Measurements from ENCODE around the gene RBMS1.
A peak's percentile ranks its signal among the peaks of the same experiment; 100 is the strongest.
"Not testable (repeated sequence)": the region's sequence is repeated elsewhere in the genome, so short reads cannot be mapped to it uniquely, and the experiment has no call there.

The RBMS1 gene

DNA sequence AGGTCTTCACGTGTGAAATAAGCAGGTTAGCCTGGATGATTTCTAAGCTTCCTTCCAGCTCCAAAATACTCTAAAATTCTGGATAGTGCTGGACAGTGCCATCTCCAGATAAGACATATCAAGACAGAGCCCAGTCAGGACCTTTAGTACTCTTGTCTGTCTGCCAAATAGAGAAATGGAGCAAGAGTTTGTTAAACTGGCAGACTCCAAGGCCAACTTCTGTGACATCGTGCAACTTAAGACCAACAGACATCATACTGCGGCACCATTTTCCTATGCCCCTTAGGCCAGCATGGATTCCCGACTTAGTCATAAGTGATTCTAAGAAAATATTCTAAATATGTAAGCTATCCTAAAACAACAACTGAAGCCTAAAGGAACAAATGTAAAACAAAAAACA lies 118.6 kb downstream of the RBMS1 start:
- no peak for DNase-seq (ENCODE audit: low read depth, low spot score)
- H3K4me3 ChIP-seq (ENCODE audit: low read length), result no peak overlapping the region

DNA sequence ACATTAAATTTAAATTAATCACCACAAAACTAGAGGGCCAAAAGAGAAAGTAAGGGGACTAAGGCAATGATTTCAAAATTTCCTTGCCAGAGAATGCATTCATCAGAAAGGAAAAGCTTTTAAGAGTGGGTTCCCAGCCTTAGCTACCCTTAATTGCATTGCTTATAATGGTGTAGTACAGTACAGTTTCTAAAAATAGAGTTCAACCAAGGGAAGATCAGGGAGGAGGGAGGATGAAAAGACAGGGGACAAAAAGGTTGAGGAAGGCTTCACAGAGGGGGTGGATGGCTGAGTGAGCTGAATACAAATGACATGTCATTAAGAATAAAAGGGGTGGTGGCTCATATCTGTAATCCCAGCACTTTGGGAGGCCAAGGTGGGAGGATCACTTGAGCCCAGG lies 119.9 kb downstream of the RBMS1 start:
- no peak for DNase-seq (ENCODE audit: low read depth, low spot score)
- H3K4me3 ChIP-seq (ENCODE audit: low read length), result no peak overlapping the region

DNA sequence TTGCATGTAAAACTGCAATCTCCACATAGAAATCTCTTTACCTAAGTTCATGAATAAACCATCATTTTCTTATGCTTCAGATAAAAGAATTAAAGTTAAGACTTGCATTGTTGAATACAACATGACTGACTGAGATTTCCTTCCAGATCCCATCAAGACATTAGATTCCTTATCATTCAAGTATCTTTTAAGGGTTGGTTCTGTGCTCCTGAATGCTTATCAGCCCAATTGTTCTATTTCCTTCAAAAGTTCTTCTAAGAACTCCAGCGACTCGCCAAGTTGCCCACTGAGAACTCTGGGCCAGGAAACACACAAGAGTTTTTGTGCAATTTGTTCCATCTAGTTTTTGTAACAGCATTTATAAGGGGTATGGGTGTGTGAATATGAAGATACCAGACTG lies 120.3 kb downstream of the RBMS1 start:
- DNase-seq (ENCODE audit: low read depth, low spot score), result no peak
- no peak overlapping the region for H3K4me3 ChIP-seq (ENCODE audit: low read length)

DNA sequence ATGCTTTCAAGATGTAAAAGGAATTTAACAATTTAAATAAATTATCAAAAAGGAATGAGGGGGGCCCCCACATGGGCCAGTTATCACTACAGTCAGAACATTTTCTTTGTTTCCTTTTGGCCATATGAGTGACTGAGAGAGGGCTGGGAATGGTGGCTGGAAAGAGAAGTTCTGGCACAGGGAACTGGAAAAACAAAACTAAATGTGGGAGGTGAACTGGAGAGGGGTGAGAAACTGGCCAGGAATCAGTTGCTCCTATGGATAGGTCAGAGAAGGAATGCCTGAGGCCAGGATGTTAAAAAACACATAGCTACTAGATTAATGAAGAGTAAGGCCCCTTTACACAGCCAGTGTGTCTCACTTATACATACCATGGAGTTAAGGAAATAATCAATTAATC lies 121.0 kb downstream of the RBMS1 start:
- no peak for DNase-seq (ENCODE audit: low read depth, low spot score)
- H3K4me3 ChIP-seq (ENCODE audit: low read length), result no peak overlapping the region

DNA sequence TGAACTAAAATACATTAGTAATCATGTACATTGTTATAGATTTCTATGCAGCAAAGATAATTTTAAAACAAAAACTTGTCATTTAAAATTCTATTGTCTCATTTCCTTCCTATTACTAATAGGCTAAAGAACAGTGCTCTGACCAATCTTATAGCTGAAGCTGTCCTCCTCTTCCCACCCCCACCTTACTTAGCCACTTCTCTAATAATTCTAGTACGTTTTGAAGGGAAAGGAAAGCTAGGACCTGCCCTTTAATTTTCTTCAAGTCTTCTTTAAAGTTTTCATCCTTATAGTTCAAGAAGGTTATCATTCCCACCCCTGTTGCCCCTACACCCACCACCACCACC lies 121.6 kb downstream of the RBMS1 start:
- DNase-seq (ENCODE audit: low read depth, low spot score), result no peak
- no peak overlapping the region for H3K4me3 ChIP-seq (ENCODE audit: low read length)

DNA sequence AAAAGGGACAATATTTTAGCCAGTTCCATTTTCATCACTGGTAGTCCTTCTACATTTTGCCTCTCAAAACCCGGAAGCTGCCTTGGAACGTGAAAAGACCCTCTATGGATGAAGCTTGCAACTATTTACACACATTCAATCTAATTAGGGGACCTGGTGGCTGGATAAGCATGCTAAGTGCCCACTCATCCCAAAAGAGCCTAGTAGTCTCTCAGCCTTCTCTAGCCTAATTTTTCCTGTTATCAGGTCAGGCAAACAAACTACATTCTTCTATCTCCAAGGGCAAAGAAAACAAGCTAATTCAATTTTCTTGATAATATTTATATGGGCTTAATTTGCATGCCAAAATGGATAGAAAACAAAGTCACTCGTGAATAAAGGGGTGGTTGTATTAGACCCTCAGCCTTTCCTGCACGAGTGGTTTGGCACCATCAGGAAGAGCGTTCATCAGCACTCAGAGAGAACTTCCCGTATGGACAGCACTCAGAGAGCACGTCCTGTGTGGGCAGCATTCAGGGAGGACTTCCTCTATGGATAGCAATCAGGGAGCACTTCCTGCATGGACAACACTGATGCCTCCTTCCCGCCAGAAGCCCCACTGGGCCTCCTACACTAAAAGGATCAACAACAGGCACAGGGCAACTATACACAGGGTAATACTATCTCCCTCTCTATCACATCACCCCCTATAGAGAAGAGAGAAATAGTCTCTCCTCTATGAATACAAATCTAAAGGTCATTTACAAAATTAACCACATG lies 122.2 kb downstream of the RBMS1 start:
- no peak overlapping the region for H3K4me3 ChIP-seq (ENCODE audit: low read length)
- DNase-seq (ENCODE audit: low read depth, low spot score), result no peak

DNA sequence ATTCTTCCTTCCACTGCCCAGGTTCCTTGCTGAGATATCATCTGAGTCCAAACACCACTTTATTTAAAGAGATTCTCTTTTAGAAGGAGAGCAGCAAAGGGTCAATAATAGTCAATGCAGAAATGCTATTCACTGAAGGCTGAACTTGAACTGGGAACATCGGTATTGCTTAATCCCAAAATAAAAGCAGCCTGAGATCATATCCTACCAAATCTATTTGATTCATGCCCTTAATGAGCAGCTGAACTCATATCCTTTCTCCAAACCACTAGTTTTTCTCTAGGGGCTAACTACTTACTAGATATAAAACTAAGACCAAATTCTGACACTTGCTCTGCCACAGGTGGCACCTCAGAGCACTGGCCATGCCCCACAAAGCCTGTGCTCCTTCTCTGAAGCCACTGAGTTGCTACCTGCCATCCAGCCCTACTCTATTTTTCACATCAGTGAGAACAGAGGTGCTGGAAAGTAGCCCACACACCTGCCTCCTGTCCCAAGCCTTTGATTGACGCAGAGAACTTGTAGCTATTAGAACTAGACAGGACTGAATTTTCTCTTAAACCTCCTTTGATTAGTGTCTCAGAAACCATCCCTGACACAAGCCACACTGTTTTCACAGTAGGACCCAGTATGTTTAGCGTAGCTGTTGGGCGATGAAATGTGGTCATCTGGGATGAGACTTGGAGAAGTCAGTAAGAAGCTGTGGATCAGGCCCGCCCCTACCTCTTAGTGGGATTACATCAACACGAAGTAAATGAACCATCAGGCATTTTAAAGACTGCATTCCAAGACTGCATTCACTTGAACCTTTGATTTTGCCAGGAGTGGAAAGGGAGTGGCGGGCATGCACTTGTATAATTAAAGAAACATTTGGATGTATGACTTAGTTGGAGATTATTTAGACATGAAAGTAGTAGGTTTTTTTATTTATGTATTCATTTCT lies 124.3 kb downstream of the RBMS1 start:
- no peak overlapping the region for H3K4me3 ChIP-seq (ENCODE audit: low read length)
- no peak for DNase-seq (ENCODE audit: low read depth, low spot score)

DNA sequence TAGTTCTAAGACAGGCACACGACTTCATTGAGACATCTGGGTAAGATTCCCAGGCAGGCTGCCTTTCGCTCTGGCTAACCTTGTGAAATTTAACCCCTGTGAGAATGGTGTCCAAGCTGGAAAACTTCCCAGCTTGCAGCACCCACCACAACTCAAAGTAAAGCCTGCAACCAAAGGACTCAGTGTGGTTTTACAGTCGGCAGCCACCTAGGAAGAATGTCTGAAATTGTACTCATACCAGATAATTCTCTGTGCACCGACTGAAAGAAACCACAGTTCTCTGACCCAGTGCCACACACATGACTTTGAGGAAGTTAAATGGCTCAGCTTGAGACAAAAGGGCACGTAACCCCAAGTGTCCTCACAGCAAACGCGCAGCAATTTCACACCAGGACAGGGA lies 125.7 kb downstream of the RBMS1 start:
- peak; percentile 17 for DNase-seq (ENCODE audit: low read depth, low spot score)

DNA sequence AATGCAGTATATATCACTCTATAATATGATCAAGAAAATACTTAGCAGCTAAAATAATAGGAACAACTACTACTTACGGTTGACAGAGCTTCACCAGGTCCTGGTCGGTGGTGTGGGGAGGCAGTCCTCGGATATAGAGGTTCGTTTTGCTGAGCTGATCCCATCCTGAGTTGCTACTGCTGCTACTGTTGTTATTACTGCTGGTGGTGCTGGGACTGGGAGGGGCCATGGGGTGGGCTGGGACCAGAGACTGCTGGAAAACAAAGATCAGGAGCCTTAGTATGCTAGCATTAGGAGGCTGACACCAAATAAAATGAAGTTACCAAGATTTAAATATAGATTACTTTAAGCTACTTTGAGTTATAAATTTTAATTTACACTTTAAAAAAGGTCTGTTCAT lies 126.5 kb downstream of the RBMS1 start:
- not testable (repeated sequence) for DNase-seq (ENCODE audit: low read depth, low spot score); H3K4me3 ChIP-seq (ENCODE audit: low read length)

More for the DNA sequence above, 125.7 kb downstream of the RBMS1 start:
- no peak overlapping the region for H3K4me3 ChIP-seq (ENCODE audit: low read length)

DNA sequence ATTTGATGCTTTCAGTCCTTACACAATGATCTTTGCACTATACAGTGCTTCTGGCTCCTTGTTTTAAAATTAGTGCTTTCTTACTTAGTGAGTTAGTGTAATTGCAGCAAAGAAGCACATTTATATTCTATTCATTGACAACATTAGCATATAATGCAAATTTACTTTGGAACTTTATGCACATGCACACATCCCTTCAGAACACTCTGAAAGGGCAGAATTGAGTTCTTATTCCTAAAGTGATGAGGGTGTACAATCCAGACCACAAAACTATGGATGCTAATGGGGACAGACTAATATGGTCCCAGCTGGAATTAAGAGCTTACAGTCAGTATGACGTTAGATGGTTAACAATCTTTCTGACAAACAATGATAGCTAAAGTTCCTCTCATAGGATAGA lies 127.1 kb downstream of the RBMS1 start:
- no peak for DNase-seq (ENCODE audit: low read depth, low spot score)

DNA sequence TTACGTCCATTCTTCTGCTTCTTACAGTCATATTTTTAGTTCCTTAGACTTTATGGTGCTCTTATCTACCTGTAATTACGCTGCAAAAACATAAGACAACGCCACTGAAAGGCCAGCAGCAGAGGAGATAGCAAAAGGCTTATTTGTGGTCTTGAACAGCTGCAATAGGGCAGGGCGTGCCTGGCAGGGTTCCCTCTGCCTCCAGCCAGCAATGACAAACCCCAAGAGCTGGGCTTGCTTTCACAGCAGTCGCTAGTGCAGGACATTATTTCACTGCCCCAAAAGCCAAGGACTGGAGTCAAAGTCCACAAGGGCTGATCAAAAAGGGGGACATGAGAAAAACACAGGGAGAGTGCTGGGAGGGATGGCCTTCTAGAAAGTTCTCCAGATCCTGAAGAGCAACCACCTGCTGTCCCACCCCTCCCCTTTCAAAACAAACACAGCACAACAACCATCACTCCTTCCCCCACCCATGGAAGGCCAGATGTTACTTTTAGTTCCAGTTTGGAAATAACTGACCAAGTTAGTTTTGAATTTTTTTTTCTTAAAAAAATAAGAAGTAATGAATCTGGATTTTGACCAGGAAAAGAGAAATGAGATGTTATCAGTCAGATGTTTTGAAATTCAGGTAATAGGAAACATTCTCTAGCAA lies 127.8 kb downstream of the RBMS1 start:
- DNase-seq (ENCODE audit: low read depth, low spot score), result no peak
- no peak overlapping the region for H3K4me3 ChIP-seq (ENCODE audit: low read length)

More for the DNA sequence above, 127.1 kb downstream of the RBMS1 start:
- H3K4me3 ChIP-seq (ENCODE audit: low read length), result no peak overlapping the region

DNA sequence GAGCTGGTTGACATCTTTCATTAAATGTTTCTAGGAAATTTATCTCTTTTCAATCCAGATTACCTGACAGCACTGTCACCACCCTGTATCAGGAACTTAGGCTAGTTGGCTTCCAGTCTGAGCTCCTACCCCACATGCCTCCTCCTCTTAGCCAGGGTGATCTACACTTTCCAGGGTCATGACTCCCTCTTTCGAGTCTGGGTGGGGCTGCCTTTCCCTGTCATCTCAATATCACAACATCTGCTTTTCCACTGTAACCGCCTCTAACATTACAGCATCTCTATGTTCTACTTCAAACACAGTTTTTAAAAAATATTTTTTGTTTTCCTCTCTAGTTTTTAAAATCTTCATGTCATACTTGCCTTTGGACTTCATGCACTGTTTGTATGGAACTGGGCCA lies 129.2 kb downstream of the RBMS1 start:
- H3K4me3 ChIP-seq (ENCODE audit: low read length), result no peak overlapping the region
- no peak for DNase-seq (ENCODE audit: low read depth, low spot score)

DNA sequence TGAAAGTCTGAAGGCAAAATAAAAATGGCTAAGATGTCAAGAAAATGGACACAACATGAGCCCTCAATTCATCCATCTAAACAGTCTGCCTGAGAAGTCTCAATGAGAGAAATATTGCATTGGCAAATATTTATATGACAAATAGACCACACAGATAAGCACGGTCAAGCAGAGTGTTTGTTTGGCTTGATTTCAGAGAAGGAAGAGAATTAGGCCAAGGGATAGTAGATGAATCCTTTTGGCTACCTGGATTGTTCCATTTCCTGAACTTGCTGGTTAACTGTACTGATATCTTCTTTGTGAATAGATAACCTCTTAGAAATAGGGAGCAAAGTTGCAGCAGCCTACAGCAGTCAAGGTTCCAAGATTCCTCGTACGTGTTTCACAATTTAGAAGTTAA lies 129.6 kb downstream of the RBMS1 start:
- H3K4me3 ChIP-seq (ENCODE audit: low read length), result no peak overlapping the region
- DNase-seq (ENCODE audit: low read depth, low spot score), result no peak

DNA sequence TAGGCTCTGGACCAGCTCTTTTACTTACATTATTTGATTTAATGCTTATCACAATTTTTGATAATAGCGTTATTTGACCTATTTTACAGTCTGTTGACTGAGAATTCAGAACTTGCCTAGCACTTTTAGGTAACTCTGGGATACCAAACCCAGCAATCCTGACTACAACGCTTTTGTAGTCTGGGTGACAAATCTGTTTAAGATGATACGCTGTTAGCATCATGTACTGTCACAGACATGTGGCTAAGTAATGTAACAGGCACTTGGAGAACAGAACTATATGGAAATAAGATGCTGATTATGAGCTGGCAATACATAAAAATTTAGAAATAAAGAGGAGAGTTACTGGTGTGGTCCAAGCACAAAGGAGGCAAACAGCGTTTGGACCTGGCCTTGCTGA lies 130.6 kb downstream of the RBMS1 start:
- no peak for DNase-seq (ENCODE audit: low read depth, low spot score)
- no peak overlapping the region for H3K4me3 ChIP-seq (ENCODE audit: low read length)

DNA sequence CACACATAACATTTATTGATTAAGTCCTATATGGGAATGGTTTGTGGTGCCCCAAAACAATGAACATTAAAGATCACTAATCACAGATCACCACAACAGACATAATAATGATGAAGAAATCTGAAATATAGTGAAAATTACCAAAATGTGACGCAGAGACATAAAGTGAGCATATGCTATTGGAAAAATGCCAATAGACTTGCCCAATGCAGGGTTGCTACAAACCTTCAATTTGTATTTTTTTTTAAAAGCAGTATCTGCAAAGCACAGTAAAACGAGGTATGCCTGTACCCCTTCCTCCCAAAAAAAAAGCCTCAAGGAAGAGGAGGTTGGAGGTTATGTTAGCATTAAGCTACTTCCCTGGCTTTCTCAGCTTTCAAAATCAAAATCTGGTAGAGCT lies 131.1 kb downstream of the RBMS1 start:
- no peak overlapping the region for H3K4me3 ChIP-seq (ENCODE audit: low read length)
- no peak for DNase-seq (ENCODE audit: low read depth, low spot score)

DNA sequence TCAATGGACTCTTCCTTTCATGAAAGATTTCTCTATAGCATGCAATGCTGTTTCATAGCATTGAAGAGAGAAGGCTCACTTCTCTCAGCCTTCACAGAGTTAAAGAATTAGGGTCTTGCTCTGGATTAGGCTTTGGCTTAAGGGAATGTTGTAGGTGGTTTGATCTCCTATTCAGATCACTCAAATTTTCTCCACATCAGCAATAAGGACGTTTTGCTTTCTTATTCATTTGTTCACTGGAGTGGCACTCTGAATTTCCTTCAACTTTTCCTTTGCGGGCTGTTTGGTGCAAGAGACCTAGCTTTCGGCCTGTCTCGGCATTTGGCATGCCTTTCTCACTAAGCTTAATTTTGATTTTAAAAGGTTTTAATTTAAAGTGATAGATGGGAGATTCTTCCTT lies 131.6 kb downstream of the RBMS1 start:
- DNase-seq (ENCODE audit: low read depth, low spot score), result no peak
- no peak overlapping the region for H3K4me3 ChIP-seq (ENCODE audit: low read length)

DNA sequence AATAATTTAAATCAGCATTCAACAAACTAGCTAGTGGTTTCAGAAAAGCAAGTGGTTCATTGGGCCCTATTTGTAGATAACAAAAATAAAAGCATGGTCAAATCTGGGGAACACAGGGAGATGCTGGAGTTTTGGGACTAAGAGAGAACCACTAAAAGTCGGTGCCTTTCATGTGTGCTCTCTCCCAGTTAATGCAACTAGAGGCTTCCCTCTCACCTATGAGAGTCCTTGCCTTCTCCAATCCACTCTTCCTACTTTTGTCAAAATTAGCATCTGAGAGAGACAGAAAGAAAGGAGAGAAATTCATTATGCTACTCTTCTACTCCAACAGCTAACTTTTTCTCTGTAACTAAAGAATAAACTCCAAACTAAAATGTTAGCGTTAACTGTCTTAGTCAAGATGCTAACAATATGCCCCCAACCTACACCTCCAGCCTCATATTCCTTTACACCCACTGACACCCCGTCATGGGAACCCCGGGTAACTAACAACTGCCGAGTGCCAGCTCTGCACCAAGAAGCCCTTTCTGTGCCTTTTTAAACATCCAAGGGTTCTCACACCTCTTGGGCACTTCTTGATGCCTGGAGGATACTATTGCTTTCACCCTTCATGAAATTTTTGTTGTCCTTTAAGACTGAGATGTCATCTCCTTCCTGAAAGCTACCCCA lies 133.4 kb downstream of the RBMS1 start:
- H3K4me3 ChIP-seq (ENCODE audit: low read length), result no peak overlapping the region
- DNase-seq (ENCODE audit: low read depth, low spot score), result no peak

DNA sequence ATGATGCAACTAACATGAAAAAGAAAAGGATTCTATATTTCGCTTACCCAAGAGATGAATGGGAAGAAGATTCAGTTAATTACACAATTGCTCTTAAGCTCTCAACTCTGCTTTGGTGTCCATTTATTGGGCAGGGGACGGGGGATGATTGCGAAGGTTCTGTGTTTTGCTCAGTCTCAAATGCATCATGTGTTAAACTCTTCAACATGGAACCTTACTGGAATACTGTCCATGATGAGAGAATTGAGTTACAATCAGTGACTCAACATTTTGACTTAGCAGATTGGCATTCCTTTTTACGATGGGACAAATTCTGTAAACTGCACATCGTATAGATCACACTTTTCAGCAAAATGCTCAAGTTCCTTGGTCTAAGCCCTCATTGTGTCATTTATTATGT lies 135.6 kb downstream of the RBMS1 start:
- no peak for DNase-seq (ENCODE audit: low read depth, low spot score)
- H3K4me3 ChIP-seq (ENCODE audit: low read length), result no peak overlapping the region

DNA sequence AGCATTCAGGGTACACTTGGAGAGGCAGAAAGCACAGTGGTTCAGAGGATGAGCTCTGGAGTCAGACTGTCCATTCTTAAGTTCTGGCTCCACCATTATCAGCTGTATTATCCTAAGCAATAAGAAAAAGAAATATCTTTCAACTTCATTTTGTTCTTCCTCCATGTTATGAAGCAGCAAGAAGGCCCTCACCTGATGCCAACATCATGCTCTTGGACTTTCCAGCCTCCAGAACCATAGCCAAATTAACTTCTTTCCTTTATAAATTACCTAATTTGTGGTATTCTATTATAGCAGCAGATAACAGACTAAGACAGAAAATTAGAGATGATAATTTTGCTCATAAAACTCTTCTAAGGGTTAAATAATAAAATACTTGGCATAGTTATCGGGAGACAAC lies 137.1 kb downstream of the RBMS1 start:
- H3K4me3 ChIP-seq (ENCODE audit: low read length), result no peak overlapping the region
- no peak for DNase-seq (ENCODE audit: low read depth, low spot score)

DNA sequence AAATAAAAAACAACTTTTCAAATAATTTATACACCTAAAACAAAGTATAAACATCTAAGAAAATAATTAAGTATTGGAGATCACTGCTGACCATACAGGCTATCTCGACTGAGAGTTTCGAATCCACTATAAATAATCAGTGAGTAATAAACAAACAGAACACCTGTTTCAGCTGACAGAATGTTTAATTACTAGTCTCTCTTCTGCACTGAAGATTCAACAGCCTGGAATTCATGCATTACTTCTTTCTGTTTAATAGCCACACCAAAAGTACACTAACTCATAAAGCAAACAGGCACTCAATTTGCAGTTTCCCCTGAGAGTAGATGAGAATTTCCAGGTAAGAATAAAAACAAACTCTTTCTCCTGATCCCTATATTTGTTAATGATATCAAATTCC lies 138.5 kb downstream of the RBMS1 start:
- DNase-seq (ENCODE audit: low read depth, low spot score), result no peak
- H3K4me3 ChIP-seq (ENCODE audit: low read length), result no peak overlapping the region
